K562 (cell line): ENCODE results near the gene AKT1S1. TPM values are rescaled to one million over a fixed set of nuclear protein-coding genes. Genes with fewer than 3 reads are reported as not detected.

Source experiments
- DMBX1 ChIP-seq: fragments of 250-450 bp; sonication (Bioruptor Pico); IDR thresholded peaks from 2 replicates; pipeline ENCODE4 v1.8.0; 2022; ENCODE audit warnings: inconsistent platforms, mild to moderate bottlenecking, moderate library complexity, borderline replicate concordance
- DNMT1 ChIP-seq: fragments of 450-650 bp; IDR thresholded peaks from 2 replicates; pipeline ENCODE4 v1.6.1; 2016; ENCODE audit warnings: antibody characterized with exemption, mild to moderate bottlenecking
- ESRRB ChIP-seq: fragments of 250-450 bp; sonication (Bioruptor Pico); IDR thresholded peaks from 2 replicates; pipeline ENCODE4 v1.5.0; 2020; ENCODE audit warnings: mild to moderate bottlenecking, moderate library complexity, borderline replicate concordance
- EZH2 ChIP-seq: IDR thresholded peaks from 2 replicates; pipeline ENCODE4 v1.6.1; 2012; ENCODE audit warnings: low read depth, mild to moderate bottlenecking, inconsistent platforms, low read length, borderline replicate concordance
- GABPB1 ChIP-seq: sonication (generic); formaldehyde crosslinking; IDR thresholded peaks from 2 replicates; pipeline ENCODE4 v1.8.0; 2022; ENCODE audit warnings: mild to moderate bottlenecking, missing genetic modification reagents
- MIER1 ChIP-seq: fragments of 450-650 bp; IDR thresholded peaks from 2 replicates; pipeline ENCODE4 v1.6.1; 2016; ENCODE audit warnings: antibody characterized with exemption, mild to moderate bottlenecking, low read depth
- NFE2 ChIP-seq: IDR thresholded peaks from 2 replicates; pipeline ENCODE4 v1.6.1; 2014; ENCODE audit warnings: antibody characterized with exemption, low read depth
- NFYB ChIP-seq: IDR thresholded peaks from 2 replicates; pipeline ENCODE4 v1.6.1; 2011; ENCODE audit warnings: mild to moderate bottlenecking, moderate library complexity; ENCODE audit not compliant: insufficient read length; ENCODE audit errors: extremely low read depth
- NR4A1 ChIP-seq, 2 experiments: fragments of 250-450 bp in 1 of 2; fragments of 450-650 bp in 1 of 2; sonication (Bioruptor Pico) in 1 of 2; IDR thresholded peaks; 2 replicates each; pipeline versions ENCODE4 v1.4.0 to v1.6.1; 2016 to 2020; ENCODE audit warnings: mild to moderate bottlenecking in 2 of 2, missing compliant biosample characterization in 1 of 2, missing genetic modification characterization in 1 of 2, moderate library complexity in 1 of 2
- PRPF4 ChIP-seq: fragments of 200-400 bp; formaldehyde crosslinking; IDR thresholded peaks from one replicate; pipeline ENCODE4 v1.6.1; 2017; ENCODE audit warnings: low read length, low read depth, mild to moderate bottlenecking; ENCODE audit not compliant: insufficient read depth, poor library complexity, severe bottlenecking
- SREBF1 ChIP-seq: fragments of 150-350 bp; IDR thresholded peaks from 2 replicates; pipeline ENCODE4 v1.6.1; 2014; ENCODE audit warnings: antibody characterized with exemption, low read depth, low read length, borderline replicate concordance
- TGIF2 ChIP-seq: sonication (generic); formaldehyde crosslinking; IDR thresholded peaks from 2 replicates; pipeline ENCODE4 v1.8.1; 2022; ENCODE audit warnings: mild to moderate bottlenecking, missing genetic modification reagents, moderate library complexity
- XRCC5 ChIP-seq: fragments of 200-400 bp; formaldehyde crosslinking; IDR thresholded peaks from 2 replicates; pipeline ENCODE4 v1.6.1; 2017; ENCODE audit warnings: low read depth, mild to moderate bottlenecking, low read length
- ZNF165 ChIP-seq: fragments of 250-450 bp; sonication (Bioruptor Pico); IDR thresholded peaks from 2 replicates; pipeline ENCODE4 v1.4.0; 2020; ENCODE audit warnings: borderline replicate concordance
- ZNF347 ChIP-seq: fragments of 450-650 bp; formaldehyde crosslinking; IDR thresholded peaks from 2 replicates; pipeline ENCODE4 v1.4.0; 2020; ENCODE audit warnings: low read depth, mild to moderate bottlenecking, moderate library complexity
- ZNF586 ChIP-seq: fragments of 450-650 bp; formaldehyde crosslinking; conservative IDR thresholded peaks from 2 replicates; pipeline ENCODE4 v1.4.0; 2020; ENCODE audit warnings: mild to moderate bottlenecking, moderate library complexity
- ZNF589 ChIP-seq: fragments of 200-800 bp; sonication (Bioruptor generic); IDR thresholded peaks from 2 replicates; pipeline ENCODE4 v1.6.1; 2016; ENCODE audit warnings: low read depth, missing genetic modification characterization, missing compliant biosample characterization
- ZNF830 ChIP-seq: fragments of 250-450 bp; sonication (Bioruptor Pico); IDR thresholded peaks from 2 replicates; pipeline ENCODE4 v1.5.0; 2021; ENCODE audit warnings: mild to moderate bottlenecking
- polyA plus RNA-seq, 8 experiments: library from polyadenylated mRNA; depleted of rRNA in 4 of 8; stranded (reverse) in 5 of 8; unstranded in 3 of 8; fragments of >200 nt; fragmentation: Nextera tagmentation in 2 of 8; fragmentation: Illumina TruSeq in 1 of 8; extraction: Ambion mirVana in 2 of 8; extraction: Trizol in 1 of 8; gene quantifications; 2 replicates each; pipeline versions ENCODE4 v1.2.1 to v1.2.3, GENCODE V29; 2011 to 2014; ENCODE audit warnings: inconsistent platforms in 1 of 8, missing spikeins in 1 of 8
- total RNA-seq, 7 experiments: library from RNA; depleted of rRNA in 6 of 7; stranded (reverse); fragments of >200 nt in 6 of 7; fragmentation: Illumina TruSeq in 2 of 7; extraction: Trizol in 2 of 7; gene quantifications; 2 replicates each; pipeline versions ENCODE4 v1.2.1 to v1.2.3, GENCODE V29; 2011 to 2021; ENCODE audit warnings: low replicate concordance in 1 of 7
- TF ChIP-seq, protein P1 (sequence below): sonication (generic); formaldehyde crosslinking; IDR thresholded peaks from 2 replicates; pipeline ENCODE4 v1.5.0; 2020; ENCODE audit warnings: missing genetic modification reagents
- TF ChIP-seq, protein P2 (sequence below): fragments of 450-650 bp; formaldehyde crosslinking; conservative IDR thresholded peaks from 2 replicates; pipeline ENCODE4 v1.4.0; 2022; ENCODE audit warnings: mild to moderate bottlenecking, missing genetic modification characterization
- TF ChIP-seq, protein P3 (sequence below): fragments of 450-650 bp; formaldehyde crosslinking; IDR thresholded peaks from 2 replicates; pipeline ENCODE4 v1.4.0; 2020; ENCODE audit warnings: mild to moderate bottlenecking, moderate library complexity
- TF ChIP-seq, protein P4 (sequence below): fragments of 250-450 bp; sonication (Bioruptor Pico); IDR thresholded peaks from 2 replicates; pipeline ENCODE4 v1.4.0; 2020; ENCODE audit warnings: borderline replicate concordance

The AKT1S1 gene
- total and polyA plus RNA-seq, 9 of the 15 experiments (the other 6 are each of a cell fraction or from before 2014, with no cell fraction given): 1.2 to 50.3 (median 17.1) TPM

DNA sequence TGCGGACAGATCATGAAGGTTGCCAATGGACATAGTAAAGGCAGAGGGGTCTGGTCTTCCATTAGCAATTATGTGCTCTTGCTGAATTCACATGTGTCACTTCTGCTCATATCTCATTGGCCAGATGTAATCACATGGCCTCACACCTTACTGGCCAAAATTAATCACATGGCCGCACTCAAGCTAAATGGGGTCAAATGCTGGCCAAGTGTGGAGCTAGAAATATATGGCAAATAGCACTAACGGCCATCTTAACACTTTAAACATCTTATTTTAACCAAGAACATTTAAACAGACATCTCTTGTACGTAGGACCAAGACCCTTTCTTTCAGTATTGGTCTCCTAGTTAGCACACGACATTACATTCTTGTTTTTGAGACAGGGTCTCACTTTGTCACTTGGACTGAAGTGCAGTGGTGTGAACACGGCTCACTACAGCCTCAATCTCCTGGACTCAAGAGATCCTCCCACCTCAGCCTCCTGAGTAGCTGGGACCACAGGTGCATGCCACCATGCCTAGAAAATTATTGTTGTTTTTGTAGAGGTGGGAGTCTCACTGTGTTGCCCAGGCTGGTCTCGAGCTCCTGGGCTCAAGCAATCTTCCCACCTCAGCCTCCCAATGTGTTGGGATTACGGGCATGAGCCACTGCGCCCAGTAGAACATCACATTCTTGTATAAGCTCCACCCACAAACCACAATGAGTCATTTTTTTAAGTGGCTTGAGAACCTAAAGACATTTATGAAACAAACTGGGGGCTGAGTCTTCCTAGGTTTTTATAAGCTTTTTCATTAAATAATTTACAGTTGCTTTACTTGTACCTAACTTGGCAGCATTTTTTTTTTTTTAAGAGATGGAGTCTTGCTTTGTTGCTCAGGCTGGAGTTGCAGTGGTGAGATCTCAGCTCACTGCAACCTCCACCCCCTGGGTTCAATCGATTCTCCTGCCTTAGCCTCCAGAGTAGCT lies 29.1 kb downstream of the AKT1S1 start (continued):
- TF ChIP-seq ESRRB (no peak), NFE2 (peak; percentile 55), DNMT1 (no peak), ZNF586 (CRISPR knock-in tag) (no peak), MIER1 (no peak), ZNF347 (CRISPR knock-in tag) (no peak), ZNF165 (CRISPR knock-in tag) (no peak), TGIF2 (CRISPR knock-in tag) (no peak), ZNF589 (0 out of 2 replicates have a peak, but pooled peaks have one; percentile 56), NR4A1 (CRISPR knock-in tag; IDR thresholded peaks at IDR 0.05) (no peak), NR4A1 (tag; IDR thresholded peaks at IDR 0.05) (0 out of 2 replicates have a peak, but pooled peaks have one; percentile 80), DMBX1 (CRISPR knock-in tag) (no peak), GABPB1 (peak; percentile 55; the same call in 1 of the 2 replicates), NFYB (peak; percentile 73), ZNF830 (no peak), XRCC5 (no peak), SREBF1 (no peak), EZH2 (no peak), PRPF4 (no peak)
- TF ChIP-seq, protein P1, sequence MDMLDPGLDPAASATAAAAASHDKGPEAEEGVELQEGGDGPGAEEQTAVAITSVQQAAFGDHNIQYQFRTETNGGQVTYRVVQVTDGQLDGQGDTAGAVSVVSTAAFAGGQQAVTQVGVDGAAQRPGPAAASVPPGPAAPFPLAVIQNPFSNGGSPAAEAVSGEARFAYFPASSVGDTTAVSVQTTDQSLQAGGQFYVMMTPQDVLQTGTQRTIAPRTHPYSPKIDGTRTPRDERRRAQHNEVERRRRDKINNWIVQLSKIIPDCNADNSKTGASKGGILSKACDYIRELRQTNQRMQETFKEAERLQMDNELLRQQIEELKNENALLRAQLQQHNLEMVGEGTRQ: peak; percentile 92
- TF ChIP-seq, protein P2, sequence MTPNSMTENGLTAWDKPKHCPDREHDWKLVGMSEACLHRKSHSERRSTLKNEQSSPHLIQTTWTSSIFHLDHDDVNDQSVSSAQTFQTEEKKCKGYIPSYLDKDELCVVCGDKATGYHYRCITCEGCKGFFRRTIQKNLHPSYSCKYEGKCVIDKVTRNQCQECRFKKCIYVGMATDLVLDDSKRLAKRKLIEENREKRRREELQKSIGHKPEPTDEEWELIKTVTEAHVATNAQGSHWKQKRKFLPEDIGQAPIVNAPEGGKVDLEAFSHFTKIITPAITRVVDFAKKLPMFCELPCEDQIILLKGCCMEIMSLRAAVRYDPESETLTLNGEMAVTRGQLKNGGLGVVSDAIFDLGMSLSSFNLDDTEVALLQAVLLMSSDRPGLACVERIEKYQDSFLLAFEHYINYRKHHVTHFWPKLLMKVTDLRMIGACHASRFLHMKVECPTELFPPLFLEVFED (CRISPR knock-in tag): no peak
- TF ChIP-seq, protein P3, sequence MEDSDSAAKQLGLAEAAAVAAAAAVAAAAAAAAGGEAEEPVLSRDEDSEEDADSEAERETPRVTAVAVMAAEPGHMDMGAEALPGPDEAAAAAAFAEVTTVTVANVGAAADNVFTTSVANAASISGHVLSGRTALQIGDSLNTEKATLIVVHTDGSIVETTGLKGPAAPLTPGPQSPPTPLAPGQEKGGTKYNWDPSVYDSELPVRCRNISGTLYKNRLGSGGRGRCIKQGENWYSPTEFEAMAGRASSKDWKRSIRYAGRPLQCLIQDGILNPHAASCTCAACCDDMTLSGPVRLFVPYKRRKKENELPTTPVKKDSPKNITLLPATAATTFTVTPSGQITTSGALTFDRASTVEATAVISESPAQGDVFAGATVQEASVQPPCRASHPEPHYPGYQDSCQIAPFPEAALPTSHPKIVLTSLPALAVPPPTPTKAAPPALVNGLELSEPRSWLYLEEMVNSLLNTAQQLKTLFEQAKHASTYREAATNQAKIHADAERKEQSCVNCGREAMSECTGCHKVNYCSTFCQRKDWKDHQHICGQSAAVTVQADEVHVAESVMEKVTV: no peak
- TF ChIP-seq, protein P4, sequence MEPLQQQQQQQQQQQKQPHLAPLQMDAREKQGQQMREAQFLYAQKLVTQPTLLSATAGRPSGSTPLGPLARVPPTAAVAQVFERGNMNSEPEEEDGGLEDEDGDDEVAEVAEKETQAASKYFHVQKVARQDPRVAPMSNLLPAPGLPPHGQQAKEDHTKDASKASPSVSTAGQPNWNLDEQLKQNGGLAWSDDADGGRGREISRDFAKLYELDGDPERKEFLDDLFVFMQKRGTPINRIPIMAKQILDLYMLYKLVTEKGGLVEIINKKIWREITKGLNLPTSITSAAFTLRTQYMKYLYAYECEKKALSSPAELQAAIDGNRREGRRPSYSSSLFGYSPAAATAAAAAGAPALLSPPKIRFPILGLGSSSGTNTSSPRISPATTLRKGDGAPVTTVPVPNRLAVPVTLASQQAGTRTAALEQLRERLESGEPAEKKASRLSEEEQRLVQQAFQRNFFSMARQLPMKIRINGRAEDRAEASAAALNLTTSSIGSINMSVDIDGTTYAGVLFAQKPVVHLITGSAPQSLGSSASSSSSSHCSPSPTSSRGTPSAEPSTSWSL: no peak
